A549 (cell line): ENCODE data around the gene ABITRAM. TPM values are rescaled to one million over a fixed set of nuclear protein-coding genes. Genes with fewer than 3 reads are reported as not detected.

Experiments used
- ATAC-seq, 2 experiments: fragments of 200-7000 bp in 1 of 2; fragments of >200 bp in 1 of 2; cut with Nextera tagmentation in 1 of 2; cut with Tn5 transposase in 1 of 2; 3 replicates each; pipeline versions ENCODE4 v1.8.0 to v1.9.1; 2018 to 2020; ENCODE audit warnings: mild to moderate bottlenecking in 1 of 2, moderate library complexity in 1 of 2
- CTCF ChIA-PET: fragments of 300-600 bp; sonication (Branson Sonifier 250); formaldehyde crosslinking; extraction: SDS; loops from one replicate; lab custom pipeline; 2021; ENCODE audit warnings: antibody characterized with exemption, inconsistent platforms; lab: Yijun Ruan, JAX
- POLR2A ChIA-PET: fragments of 350-600 bp; formaldehyde crosslinking; extraction: SDS; loops from one replicate; lab custom pipeline; 2021; ENCODE audit warnings: antibody characterized with exemption, inconsistent platforms; lab: Yijun Ruan, JAX
- DNase-seq, 2 experiments: peaks; one replicate each; pipeline versions ENCODE4 v3.0.0 to v3.0.0-alpha.2; 2011 to 2016; ENCODE audit warnings: low read depth in 1 of 2, low spot score in 1 of 2
- FAIRE-seq: peaks from 2 replicates; lab custom pipeline; 2011; peaks lifted over from hg19 to GRCh38; lab: Jason Lieb, UNC
- H3K27ac ChIP-seq, 2 experiments: fragments of >200 bp; sonication (Bioruptor Twin); formaldehyde crosslinking; 3 replicates each; pipeline ENCODE4 v1.5.1; 2016 to 2017
- H3K4me1 ChIP-seq: fragments of >200 bp; sonication (Bioruptor Twin); formaldehyde crosslinking; 3 replicates; pipeline ENCODE4 v1.6.1; 2016
- H3K4me2 ChIP-seq: fragments of >200 bp; sonication (Bioruptor Twin); formaldehyde crosslinking; 3 replicates; pipeline ENCODE4 v1.6.1; 2016
- H3K4me3 ChIP-seq: fragments of >200 bp; sonication (Bioruptor Twin); formaldehyde crosslinking; 3 replicates; pipeline ENCODE4 v1.5.1; 2016
- H3K9me3 ChIP-seq: fragments of >200 bp; sonication (Bioruptor Twin); formaldehyde crosslinking; 3 replicates; pipeline ENCODE4 v1.6.1; 2016
- BHLHE40 ChIP-seq: IDR thresholded peaks from 2 replicates; pipeline ENCODE4 v1.6.1; 2012; ENCODE audit warnings: low read depth, low read length, inconsistent platforms
- CBX8 ChIP-seq: fragments of 200-600 bp; sonication (generic); IDR thresholded peaks from 2 replicates; pipeline ENCODE4 v1.6.1; 2016
- CHD4 ChIP-seq: fragments of 200-600 bp; sonication (generic); IDR thresholded peaks from 2 replicates; pipeline ENCODE4 v1.6.1; 2016; ENCODE audit warnings: antibody characterized with exemption, mild to moderate bottlenecking, borderline replicate concordance
- EHF ChIP-seq: fragments of 250-450 bp; sonication (Bioruptor Pico); IDR thresholded peaks from 2 replicates; pipeline ENCODE4 v1.5.0; 2020; ENCODE audit warnings: mild to moderate bottlenecking
- FOSL2 ChIP-seq, 2 experiments: fragments of 450-650 bp in 1 of 2; fragments of >200 bp in 1 of 2; sonication (Bioruptor Twin) in 1 of 2; formaldehyde crosslinking; IDR thresholded peaks; 2 replicates each; pipeline versions ENCODE4 v1.5.0 to v1.6.1; 2016 to 2020; ENCODE audit warnings: mild to moderate bottlenecking in 1 of 2, moderate library complexity in 1 of 2
- FOXS1 ChIP-seq: fragments of 250-450 bp; sonication (Bioruptor Pico); IDR thresholded peaks from 2 replicates; pipeline ENCODE4 v1.5.0; 2020; ENCODE audit warnings: mild to moderate bottlenecking, moderate library complexity
- HDAC2 ChIP-seq: fragments of 200-600 bp; sonication (generic); IDR thresholded peaks from 2 replicates; pipeline ENCODE4 v1.6.1; 2016
- HEYL ChIP-seq: fragments of 250-450 bp; sonication (Bioruptor Pico); IDR thresholded peaks from 2 replicates; pipeline ENCODE4 v1.8.0; 2021; ENCODE audit warnings: mild to moderate bottlenecking, moderate library complexity
- JUN ChIP-seq, 2 experiments: fragments of >200 bp; sonication (Bioruptor Twin); formaldehyde crosslinking; IDR thresholded peaks; 2 replicates in 1 of 2; 3 replicates in 1 of 2; pipeline ENCODE4 v1.6.1; 2016 to 2017
- MAFK ChIP-seq: fragments of 450-650 bp; IDR thresholded peaks from 2 replicates; pipeline ENCODE4 v1.6.1; 2014; ENCODE audit not compliant: partially characterized antibody
- MYC ChIP-seq: IDR thresholded peaks from 2 replicates; pipeline ENCODE4 v1.6.1; 2012; ENCODE audit warnings: mild to moderate bottlenecking, inconsistent platforms, low read length, improper control_type of control experiment, borderline replicate concordance
- NFE2L2 ChIP-seq: fragments of 150-350 bp; conservative IDR thresholded peaks from 2 replicates; pipeline ENCODE4 v1.6.1; 2014; ENCODE audit warnings: low read length
- NPAS2 ChIP-seq: fragments of 250-450 bp; sonication (Bioruptor Pico); IDR thresholded peaks from 2 replicates; pipeline ENCODE4 v1.8.0; 2022; ENCODE audit warnings: mild to moderate bottlenecking, moderate library complexity, borderline replicate concordance
- PHF8 ChIP-seq: fragments of 200-600 bp; sonication (generic); IDR thresholded peaks from 2 replicates; pipeline ENCODE4 v1.6.1; 2016; ENCODE audit warnings: low read depth, mild to moderate bottlenecking, antibody characterized with exemption, moderate library complexity, borderline replicate concordance
- POLR2A ChIP-seq: IDR thresholded peaks from 2 replicates; pipeline ENCODE4 v1.6.1; 2012; ENCODE audit warnings: mild to moderate bottlenecking, low read length
- RAD21 ChIP-seq, 2 experiments: fragments of >200 bp in 1 of 2; sonication (Bioruptor Twin) in 1 of 2; formaldehyde crosslinking in 1 of 2; IDR thresholded peaks in 1 of 2; conservative IDR thresholded peaks in 1 of 2; 2 replicates in 1 of 2; 3 replicates in 1 of 2; pipeline ENCODE4 v1.6.1; 2012 to 2018; ENCODE audit warnings: inconsistent platforms in 1 of 2
- RARB ChIP-seq: fragments of 250-450 bp; sonication (Bioruptor Pico); IDR thresholded peaks from 2 replicates; pipeline ENCODE4 v1.8.0; 2021; ENCODE audit warnings: mild to moderate bottlenecking, moderate library complexity
- RCOR1 ChIP-seq: fragments of 150-350 bp; IDR thresholded peaks from 2 replicates; pipeline ENCODE4 v1.6.1; 2014; ENCODE audit warnings: antibody characterized with exemption, low read length, low read depth
- RFX5 ChIP-seq: fragments of 450-650 bp; IDR thresholded peaks from 2 replicates; pipeline ENCODE4 v1.7.1; 2014; ENCODE audit warnings: antibody characterized with exemption, mild to moderate bottlenecking, moderate library complexity
- RNF2 ChIP-seq: fragments of 200-600 bp; sonication (generic); IDR thresholded peaks from 2 replicates; pipeline ENCODE4 v1.6.1; 2016; ENCODE audit warnings: low read depth, mild to moderate bottlenecking, antibody characterized with exemption, moderate library complexity, borderline replicate concordance
- SMC3 ChIP-seq: fragments of >200 bp; sonication (Bioruptor Twin); formaldehyde crosslinking; IDR thresholded peaks from 3 replicates; pipeline ENCODE4 v1.6.1; 2018; ENCODE audit warnings: inconsistent platforms
- SREBF2 ChIP-seq: fragments of 450-650 bp; IDR thresholded peaks from 2 replicates; pipeline ENCODE4 v1.6.1; 2014; ENCODE audit warnings: mild to moderate bottlenecking, moderate library complexity
- TP53 ChIP-seq: fragments of 250-450 bp; sonication (Bioruptor Pico); IDR thresholded peaks from 2 replicates; pipeline ENCODE4 v1.5.0; 2021; ENCODE audit warnings: mild to moderate bottlenecking, moderate library complexity
- USF2 ChIP-seq: fragments of 450-650 bp; IDR thresholded peaks from 2 replicates; pipeline ENCODE4 v1.6.1; 2014; ENCODE audit warnings: antibody characterized with exemption
- ZC3H11A ChIP-seq: fragments of 450-650 bp; IDR thresholded peaks from 2 replicates; pipeline ENCODE4 v1.6.1; 2014; ENCODE audit warnings: antibody characterized with exemption, mild to moderate bottlenecking
- ZFP36 ChIP-seq: fragments of 450-650 bp; IDR thresholded peaks from 2 replicates; pipeline ENCODE4 v1.6.1; 2014; ENCODE audit warnings: borderline replicate concordance; ENCODE audit not compliant: partially characterized antibody
- ZSCAN20 ChIP-seq: fragments of 250-450 bp; sonication (Bioruptor Pico); IDR thresholded peaks from 2 replicates; pipeline ENCODE4 v1.8.0; 2022; ENCODE audit warnings: mild to moderate bottlenecking, moderate library complexity
- WGBS: methylation state at CpG from one replicate; pipeline ENCODE4 v1.1.6; 2017; ENCODE audit errors: missing lambda C conversion rate; 5-methylcytosine and 5-hydroxymethylcytosine counted together
- polyA plus RNA-seq, 4 experiments: library from polyadenylated mRNA; depleted of rRNA in 3 of 4; stranded (reverse); fragments of >200 nt; fragmentation: RNase III in 1 of 4; extraction: RNeasy Plus Mini Kit Qiagen cat#74134 plus additional on column Dnase treatment in 1 of 4; gene quantifications; 2 replicates in 3 of 4; 3 replicates in 1 of 4; pipeline ENCODE4 v1.2.3, GENCODE V29; 2011 to 2017
- TF ChIP-seq, protein P1 (sequence below): fragments of 150-350 bp; IDR thresholded peaks from 2 replicates; pipeline ENCODE4 v1.6.1; 2014; ENCODE audit warnings: low read depth, mild to moderate bottlenecking, low read length
- TF ChIP-seq, protein P2 (sequence below): fragments of >200 bp; sonication (Bioruptor Twin); formaldehyde crosslinking; IDR thresholded peaks from 2 replicates; pipeline ENCODE4 v1.6.1; 2016
- TF ChIP-seq, protein P3 (sequence below): IDR thresholded peaks from 2 replicates; pipeline ENCODE4 v1.6.1; 2012

The ABITRAM gene
- polyA plus RNA-seq, 2 of the 4 experiments (the other 2 are of a cell fraction): 18.7 to 38.2 TPM

- WGBS: 83% methylated on average over 2 of the region's 2 CpGs
- H3K9me3 ChIP-seq: no peaks in the 10 kb centered on the region
- DNase-seq (no peak), ATAC-seq (no peak), FAIRE-seq (no peak)
- TF ChIP-seq PHF8: no peak
- TF ChIP-seq FOSL2 (IDR thresholded peaks at IDR 0.05): no peak
- no peak for TF ChIP-seq FOSL2 (CRISPR knock-in tag; IDR thresholded peaks at IDR 0.05)
- TF ChIP-seq, protein P1, sequence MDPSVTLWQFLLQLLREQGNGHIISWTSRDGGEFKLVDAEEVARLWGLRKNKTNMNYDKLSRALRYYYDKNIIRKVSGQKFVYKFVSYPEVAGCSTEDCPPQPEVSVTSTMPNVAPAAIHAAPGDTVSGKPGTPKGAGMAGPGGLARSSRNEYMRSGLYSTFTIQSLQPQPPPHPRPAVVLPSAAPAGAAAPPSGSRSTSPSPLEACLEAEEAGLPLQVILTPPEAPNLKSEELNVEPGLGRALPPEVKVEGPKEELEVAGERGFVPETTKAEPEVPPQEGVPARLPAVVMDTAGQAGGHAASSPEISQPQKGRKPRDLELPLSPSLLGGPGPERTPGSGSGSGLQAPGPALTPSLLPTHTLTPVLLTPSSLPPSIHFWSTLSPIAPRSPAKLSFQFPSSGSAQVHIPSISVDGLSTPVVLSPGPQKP: no peak
- no peak for TF ChIP-seq JUN (IDR thresholded peaks at IDR 0.05)
- TF ChIP-seq CHD4: no peak
- no peak for TF ChIP-seq NPAS2 (CRISPR knock-in tag)
- CTCF ChIA-PET: interaction anchor here (1.0 kb wide), 1 partner anchor 14 kb away, joined by 3 read pairs; no protein-coding TSS in a partner anchor
- no peak overlapping the region for H3K4me3 ChIP-seq
- POLR2A ChIA-PET: no interaction called here
- no peaks in the 10 kb centered on the region for H3K4me1 ChIP-seq
- H3K4me2 ChIP-seq: no peak overlapping the region
- no peak overlapping the region for H3K27ac ChIP-seq
Measured at GRCh38 chr9:108972626-108973209, 38.5 kb downstream of the ABITRAM start.

DNA sequence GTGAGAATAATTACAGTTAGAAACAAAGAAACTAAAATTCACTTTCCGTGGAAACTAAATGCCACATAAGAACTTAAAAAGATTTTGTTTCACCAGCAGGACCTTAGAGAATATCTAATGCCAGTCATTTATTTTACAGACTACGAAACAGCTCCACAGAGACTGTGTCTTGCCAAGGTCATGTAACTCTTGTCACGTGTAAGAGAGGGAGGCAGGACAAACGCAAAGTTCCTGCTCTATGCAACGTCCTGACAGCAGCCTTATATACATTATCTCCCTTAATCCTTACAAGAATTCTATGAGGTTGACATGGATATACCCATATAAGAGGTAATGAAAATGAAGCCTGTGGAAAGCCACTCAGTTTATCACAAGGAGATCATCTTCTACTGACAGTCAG is 39.7 kb downstream of the ABITRAM start:
- Histone ChIP-seq H3K4me1 (no peaks in the 10 kb centered on the region), H3K4me2 (no peak overlapping the region), H3K27ac (no peak overlapping the region), H3K9me3 (no peaks in the 10 kb centered on the region), H3K4me3 (no peak overlapping the region)
- DNase-seq (no peak), ATAC-seq (no peak), FAIRE-seq (no peak)
- 86% methylated on average over 5 of the region's 5 CpGs for WGBS
- POLR2A ChIA-PET: no interaction called here
- CTCF ChIA-PET: interaction anchor here (1.0 kb wide), 1 partner anchor 15 kb away, joined by 3 read pairs; no protein-coding TSS in a partner anchor
- TF ChIP-seq RAD21 (conservative IDR thresholded peaks at IDR 0.05 in 1 of 2, IDR thresholded peaks at IDR 0.05 in 1 of 2) (no peak), CBX8 (no peak), RNF2 (no peak), BHLHE40 (no peak), SREBF2 (no peak), TP53 (CRISPR knock-in tag) (no peak), HEYL (CRISPR knock-in tag) (no peak), MAFK (no peak), RFX5 (no peak), FOXS1 (no peak), NFE2L2 (no peak), HDAC2 (no peak), RCOR1 (no peak), SMC3 (no peak), RARB (CRISPR knock-in tag) (no peak), PHF8 (no peak)
- TF ChIP-seq, protein P2, sequence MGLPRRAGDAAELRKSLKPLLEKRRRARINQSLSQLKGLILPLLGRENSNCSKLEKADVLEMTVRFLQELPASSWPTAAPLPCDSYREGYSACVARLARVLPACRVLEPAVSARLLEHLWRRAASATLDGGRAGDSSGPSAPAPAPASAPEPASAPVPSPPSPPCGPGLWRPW: no peak
- TF ChIP-seq, all 56 proteins: peak for 0

- no peak overlapping the region for H3K4me2 ChIP-seq
- FAIRE-seq (no peak), DNase-seq (no peak), ATAC-seq (no peak)
- H3K27ac ChIP-seq: no peak overlapping the region
- H3K9me3 ChIP-seq: no peaks in the 10 kb centered on the region
- 60% methylated on average over 1 of the region's 1 CpG for WGBS
- ChIA-PET CTCF (no interaction called here), POLR2A (interaction anchor here (0.6 kb wide), 1 partner anchor 353 kb away, joined by 3 read pairs; no protein-coding TSS in a partner anchor)
- no peak overlapping the region for H3K4me3 ChIP-seq
- H3K4me1 ChIP-seq: no peaks in the 10 kb centered on the region
- no peak for TF ChIP-seq ZC3H11A
- TF ChIP-seq RARB (CRISPR knock-in tag): no peak
- TF ChIP-seq, protein P3, sequence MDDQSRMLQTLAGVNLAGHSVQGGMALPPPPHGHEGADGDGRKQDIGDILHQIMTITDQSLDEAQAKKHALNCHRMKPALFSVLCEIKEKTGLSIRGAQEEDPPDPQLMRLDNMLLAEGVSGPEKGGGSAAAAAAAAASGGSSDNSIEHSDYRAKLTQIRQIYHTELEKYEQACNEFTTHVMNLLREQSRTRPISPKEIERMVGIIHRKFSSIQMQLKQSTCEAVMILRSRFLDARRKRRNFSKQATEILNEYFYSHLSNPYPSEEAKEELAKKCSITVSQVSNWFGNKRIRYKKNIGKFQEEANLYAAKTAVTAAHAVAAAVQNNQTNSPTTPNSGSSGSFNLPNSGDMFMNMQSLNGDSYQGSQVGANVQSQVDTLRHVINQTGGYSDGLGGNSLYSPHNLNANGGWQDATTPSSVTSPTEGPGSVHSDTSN: no peak
- TF ChIP-seq EHF (CRISPR knock-in tag): no peak
- TF ChIP-seq HDAC2: no peak
- no peak for TF ChIP-seq POLR2A
- TF ChIP-seq NPAS2 (CRISPR knock-in tag): no peak
- no peak for TF ChIP-seq ZSCAN20
- TF ChIP-seq PHF8: no peak
- TF ChIP-seq USF2: no peak
- TF ChIP-seq, protein P1: no peak
- no peak for TF ChIP-seq ZFP36
- TF ChIP-seq MYC: no peak
Measured at GRCh38 chr9:108978205-108978604, 44.0 kb downstream of the ABITRAM start.
